Fibroblast of lung (primary cell): ENCODE data around the gene PHEX. TPM values are rescaled to one million over a fixed set of nuclear protein-coding genes. Genes with fewer than 3 reads are reported as not detected.

ENCODE experiments used
- DNase-seq, 2 donors: peaks; one replicate each; pipeline versions ENCODE4 v3.0.0 to v3.0.0-alpha.2; 2010; ENCODE audit warnings: low read depth in 2 of 2
- H2AFZ ChIP-seq: 2 replicates; pipeline ENCODE4 v1.5.1; 2012; ENCODE audit warnings: low read length, control low read depth, inconsistent platforms
- H3K27ac ChIP-seq: 2 replicates; pipeline ENCODE4 v1.5.1; 2011; ENCODE audit warnings: low read length, control low read depth; ENCODE audit not compliant: insufficient read depth
- H3K27me3 ChIP-seq: 2 replicates; pipeline ENCODE4 v1.5.1; 2011; ENCODE audit warnings: mild to moderate bottlenecking, low read length; ENCODE audit not compliant: control insufficient read depth, insufficient read depth
- H3K36me3 ChIP-seq: 2 replicates; pipeline ENCODE4 v1.5.1; 2011; ENCODE audit warnings: low read length; ENCODE audit not compliant: control insufficient read depth, insufficient read depth
- H3K4me1 ChIP-seq: 2 replicates; pipeline ENCODE4 v1.5.1; 2011; ENCODE audit warnings: low read length; ENCODE audit not compliant: control insufficient read depth, insufficient read depth; ENCODE audit errors: extremely low read depth
- H3K4me2 ChIP-seq: 2 replicates; pipeline ENCODE4 v1.5.1; 2011; ENCODE audit warnings: low read length, control low read depth; ENCODE audit not compliant: insufficient read depth; ENCODE audit errors: extremely low read depth
- H3K4me3 ChIP-seq, 4 experiments: fragments of 200-600 bp in 1 of 4; sonication (generic) in 1 of 4; replicated peaks in 1 of 4; 2 replicates each; pipeline ENCODE4 v1.5.1; 2011 to 2016; ENCODE audit warnings: low read length in 4 of 4, low read depth in 3 of 4, mild to moderate bottlenecking in 3 of 4, control low read depth in 2 of 4, inconsistent platforms in 1 of 4, mixed read lengths in 1 of 4; ENCODE audit not compliant: insufficient read depth in 1 of 4; ENCODE audit errors: control extremely low read depth in 1 of 4
- H3K79me2 ChIP-seq: 2 replicates; pipeline ENCODE4 v1.5.1; 2012; ENCODE audit warnings: mild to moderate bottlenecking, low read length, inconsistent platforms; ENCODE audit not compliant: control insufficient read depth, insufficient read depth
- H3K9ac ChIP-seq: 2 replicates; pipeline ENCODE4 v1.5.1; 2011; ENCODE audit warnings: mild to moderate bottlenecking, low read length, control low read depth; ENCODE audit not compliant: insufficient read depth
- H3K9me3 ChIP-seq: 2 replicates; pipeline ENCODE4 v1.5.1; 2012; ENCODE audit warnings: low read depth, low read length; ENCODE audit not compliant: control insufficient read depth, insufficient read depth
- H4K20me1 ChIP-seq: 2 replicates; pipeline ENCODE4 v1.5.1; 2011; ENCODE audit warnings: low read length; ENCODE audit not compliant: control insufficient read depth, insufficient read depth; ENCODE audit errors: extremely low read depth
- EZH2 ChIP-seq: IDR thresholded peaks from 2 replicates; pipeline ENCODE4 v1.5.1; 2012; ENCODE audit warnings: low read length, control low read depth, mild to moderate bottlenecking; ENCODE audit errors: missing control alignments
- polyA plus RNA-seq, 2 donors: library from polyadenylated mRNA; depleted of rRNA in 1 of 2; stranded (reverse) in 1 of 2; unstranded in 1 of 2; fragments of >200 nt; gene quantifications; 2 replicates each; pipeline ENCODE4 v1.2.1, GENCODE V29; 2011 to 2012; ENCODE audit warnings: missing spikeins in 1 of 2
- total RNA-seq: library from RNA; depleted of rRNA; stranded (reverse); fragments of >200 nt; gene quantifications from 2 replicates; pipeline ENCODE4 v1.2.1, GENCODE V29; 2014
- TF ChIP-seq, protein P1 (sequence below), 2 donors: IDR thresholded peaks in 1 of 2; conservative IDR thresholded peaks in 1 of 2; 1 replicate in 1 of 2; 2 replicates in 1 of 2; pipeline ENCODE4 v1.5.1; 2011 to 2012; ENCODE audit warnings: low read length in 2 of 2, control low read depth in 1 of 2, inconsistent platforms in 1 of 2, low read depth in 1 of 2, mild to moderate bottlenecking in 1 of 2

The PHEX gene
- total and polyA plus RNA-seq, 2 donors (not counting 1 experiment from before 2014, with no cell fraction given): 1.2 to 1.7 TPM

DNA sequence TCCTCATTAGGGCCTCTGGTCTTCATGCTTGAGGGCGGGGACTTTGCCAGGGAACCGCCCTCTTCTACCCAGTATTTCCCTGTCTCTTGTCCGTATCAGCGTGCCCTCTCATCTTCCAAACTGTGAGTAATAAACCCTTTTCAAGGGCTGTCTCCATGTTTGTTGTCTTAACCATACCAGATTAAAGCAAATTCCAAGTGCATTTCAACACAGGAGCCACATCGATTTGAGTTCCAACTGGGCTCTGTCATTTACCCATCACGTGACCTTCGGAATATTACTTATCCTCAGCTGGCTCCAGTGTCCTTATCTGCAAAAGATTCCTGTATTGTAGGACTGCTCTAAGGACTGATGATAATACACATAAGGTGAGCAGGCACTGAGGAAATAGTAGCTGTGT, 6.4 kb upstream of the PHEX start:
- DNase-seq: peak in 1 of 2 donors; percentile 12

GRCh38 chrX:22026731-22027130, 5.4 kb upstream of the PHEX start:
- Histone ChIP-seq H3K27ac (no peak overlapping the region), H3K9me3 (no peaks in the 10 kb centered on the region), H3K9ac (no peak overlapping the region), H3K27me3 (no peaks in the 10 kb centered on the region), H2AFZ (no peak overlapping the region), H3K36me3 (no peaks in the 10 kb centered on the region), H3K4me2 (no peak overlapping the region), H3K79me2 (no peaks in the 10 kb centered on the region), H4K20me1 (no peaks in the 10 kb centered on the region), H3K4me3 (no peak overlapping the region), H3K4me1 (no peaks in the 10 kb centered on the region)
- TF ChIP-seq, protein P1, sequence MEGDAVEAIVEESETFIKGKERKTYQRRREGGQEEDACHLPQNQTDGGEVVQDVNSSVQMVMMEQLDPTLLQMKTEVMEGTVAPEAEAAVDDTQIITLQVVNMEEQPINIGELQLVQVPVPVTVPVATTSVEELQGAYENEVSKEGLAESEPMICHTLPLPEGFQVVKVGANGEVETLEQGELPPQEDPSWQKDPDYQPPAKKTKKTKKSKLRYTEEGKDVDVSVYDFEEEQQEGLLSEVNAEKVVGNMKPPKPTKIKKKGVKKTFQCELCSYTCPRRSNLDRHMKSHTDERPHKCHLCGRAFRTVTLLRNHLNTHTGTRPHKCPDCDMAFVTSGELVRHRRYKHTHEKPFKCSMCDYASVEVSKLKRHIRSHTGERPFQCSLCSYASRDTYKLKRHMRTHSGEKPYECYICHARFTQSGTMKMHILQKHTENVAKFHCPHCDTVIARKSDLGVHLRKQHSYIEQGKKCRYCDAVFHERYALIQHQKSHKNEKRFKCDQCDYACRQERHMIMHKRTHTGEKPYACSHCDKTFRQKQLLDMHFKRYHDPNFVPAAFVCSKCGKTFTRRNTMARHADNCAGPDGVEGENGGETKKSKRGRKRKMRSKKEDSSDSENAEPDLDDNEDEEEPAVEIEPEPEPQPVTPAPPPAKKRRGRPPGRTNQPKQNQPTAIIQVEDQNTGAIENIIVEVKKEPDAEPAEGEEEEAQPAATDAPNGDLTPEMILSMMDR (conservative IDR thresholded peaks at IDR 0.05 in 1 of 2, IDR thresholded peaks at IDR 0.05 in 1 of 2; ENCODE audit: low read depth in 1 of 2, low read length in 2 of 2): no peak
- no peak for TF ChIP-seq EZH2
- DNase-seq: no peak

More for the DNA sequence above, 6.4 kb upstream of the PHEX start:
- Histone ChIP-seq H3K27ac (no peak overlapping the region), H3K79me2 (no peaks in the 10 kb centered on the region), H3K9me3 (no peaks in the 10 kb centered on the region), H3K4me2 (no peak overlapping the region), H3K27me3 (no peaks in the 10 kb centered on the region), H2AFZ (no peak overlapping the region), H4K20me1 (no peaks in the 10 kb centered on the region), H3K4me3 (no peak overlapping the region), H3K4me1 (no peaks in the 10 kb centered on the region), H3K36me3 (no peaks in the 10 kb centered on the region), H3K9ac (no peak overlapping the region)
- TF ChIP-seq, protein P1 (conservative IDR thresholded peaks at IDR 0.05 in 1 of 2, IDR thresholded peaks at IDR 0.05 in 1 of 2; ENCODE audit: low read depth in 1 of 2, low read length in 2 of 2): no peak
- TF ChIP-seq EZH2: no peak

DNA sequence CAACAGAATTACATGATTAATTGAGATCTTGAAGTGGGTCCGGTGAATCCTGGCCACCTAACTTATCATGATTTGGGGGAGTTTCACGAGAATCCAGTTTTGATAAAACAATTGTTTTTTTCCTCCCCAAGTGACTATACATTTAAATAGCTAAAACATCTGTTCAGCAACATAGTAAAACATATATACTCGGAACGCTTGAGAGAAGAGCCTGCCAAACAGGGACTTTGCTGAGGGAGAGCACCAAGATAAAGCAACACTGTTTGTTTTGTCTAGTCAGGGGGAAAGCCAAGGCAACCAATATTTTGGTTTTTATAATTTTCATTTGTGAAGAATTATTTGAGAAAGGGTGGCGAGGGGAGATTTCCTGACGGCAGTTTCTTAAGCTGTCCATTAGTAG, 381 bp downstream of the PHEX start:
- TF ChIP-seq, protein P1 (conservative IDR thresholded peaks at IDR 0.05 in 1 of 2, IDR thresholded peaks at IDR 0.05 in 1 of 2; ENCODE audit: low read depth in 1 of 2, low read length in 2 of 2): no peak
- TF ChIP-seq EZH2: no peak
- Histone ChIP-seq H3K9me3 (no peaks in the 10 kb centered on the region), H3K4me1 (no peaks in the 10 kb centered on the region), H3K36me3 (no peaks in the 10 kb centered on the region), H3K27ac (no peak overlapping the region), H3K27me3 (no peaks in the 10 kb centered on the region), H3K79me2 (no peaks in the 10 kb centered on the region), H2AFZ (no peak overlapping the region), H3K4me2 (no peak overlapping the region), H3K4me3 (no peak overlapping the region), H3K9ac (no peak overlapping the region), H4K20me1 (no peaks in the 10 kb centered on the region)
- DNase-seq: no peak
